Colonic mucosa (tissue), 4 donors: ENCODE measurements around the gene THAP11. TPM values are rescaled to one million over a fixed set of nuclear protein-coding genes. Genes with fewer than 3 reads are reported as not detected.

Experiments
- DNase-seq: peaks from one replicate; pipeline ENCODE4 v3.0.0-alpha.2; 2020
- H3K27ac ChIP-seq: fragments of 200-600 bp; one replicate; pipeline ENCODE4 v1.8.0; 2021
- H3K27me3 ChIP-seq: fragments of 200-600 bp; one replicate; pipeline ENCODE4 v1.8.0; 2021
- H3K36me3 ChIP-seq: fragments of 200-600 bp; one replicate; pipeline ENCODE4 v1.8.0; 2021
- H3K4me1 ChIP-seq: fragments of 200-600 bp; one replicate; pipeline ENCODE4 v1.8.0; 2021; ENCODE audit warnings: mild to moderate bottlenecking
- H3K4me3 ChIP-seq: fragments of 200-600 bp; one replicate; pipeline ENCODE4 v1.8.0; 2021
- H3K9ac ChIP-seq, 2 donors: one replicate each; pipeline ENCODE4 v1.7.0; 2013; ENCODE audit warnings: control low read depth in 2 of 2, low read depth in 2 of 2, low read length in 2 of 2
- H3K9me3 ChIP-seq: fragments of 200-600 bp; one replicate; pipeline ENCODE4 v1.8.0; 2021
- intact Hi-C: fragments of 100-400 bp; cut with DNase I; formaldehyde crosslinking; loops from one replicate; pipeline ENCODE4 v1.14.1; 2022
- total RNA-seq, 2 donors: library from RNA; stranded (reverse); fragmentation: NEBNext Ultra II Directional in 1 of 2; extraction: Animal tissue kit (Norgen Biotek cat#: 25700) in 1 of 2; gene quantifications; one replicate each; pipeline ENCODE4 v1.2.1, GENCODE V29; 2021
- TF ChIP-seq, protein P1 (sequence below): fragments of 200-600 bp; IDR thresholded peaks from one replicate; pipeline ENCODE4 v1.8.0; 2022; ENCODE audit warnings: antibody characterized with exemption, mild to moderate bottlenecking
- donor health status: healthy.
- donor health status: DM: no; HTN: no; CAD: no.
- donor health status: DM: no; HTN: no; CAD: no.

Gene THAP11
- total RNA-seq, 2 donors from 2014 or later: 22.0 to 33.2 TPM

GRCh38 chr16:67865318-67865717 lies 23.2 kb downstream of the THAP11 start:
- no peak overlapping the region for H3K9ac ChIP-seq
- no peak for DNase-seq
- no peaks in the 10 kb centered on the region for H3K27me3 ChIP-seq
- H3K27ac ChIP-seq: no peak overlapping the region
- intact Hi-C loops: loop anchor here (10.0 kb wide), 1 partner anchor 51 kb away; no protein-coding TSS in a partner anchor
- H3K4me1 ChIP-seq: no peaks in the 10 kb centered on the region
- no peak overlapping the region for H3K4me3 ChIP-seq
- TF ChIP-seq, protein P1, sequence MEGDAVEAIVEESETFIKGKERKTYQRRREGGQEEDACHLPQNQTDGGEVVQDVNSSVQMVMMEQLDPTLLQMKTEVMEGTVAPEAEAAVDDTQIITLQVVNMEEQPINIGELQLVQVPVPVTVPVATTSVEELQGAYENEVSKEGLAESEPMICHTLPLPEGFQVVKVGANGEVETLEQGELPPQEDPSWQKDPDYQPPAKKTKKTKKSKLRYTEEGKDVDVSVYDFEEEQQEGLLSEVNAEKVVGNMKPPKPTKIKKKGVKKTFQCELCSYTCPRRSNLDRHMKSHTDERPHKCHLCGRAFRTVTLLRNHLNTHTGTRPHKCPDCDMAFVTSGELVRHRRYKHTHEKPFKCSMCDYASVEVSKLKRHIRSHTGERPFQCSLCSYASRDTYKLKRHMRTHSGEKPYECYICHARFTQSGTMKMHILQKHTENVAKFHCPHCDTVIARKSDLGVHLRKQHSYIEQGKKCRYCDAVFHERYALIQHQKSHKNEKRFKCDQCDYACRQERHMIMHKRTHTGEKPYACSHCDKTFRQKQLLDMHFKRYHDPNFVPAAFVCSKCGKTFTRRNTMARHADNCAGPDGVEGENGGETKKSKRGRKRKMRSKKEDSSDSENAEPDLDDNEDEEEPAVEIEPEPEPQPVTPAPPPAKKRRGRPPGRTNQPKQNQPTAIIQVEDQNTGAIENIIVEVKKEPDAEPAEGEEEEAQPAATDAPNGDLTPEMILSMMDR: peak; percentile 23
- H3K9me3 ChIP-seq: no peaks in the 10 kb centered on the region
- H3K36me3 ChIP-seq: no peaks in the 10 kb centered on the region

DNA sequence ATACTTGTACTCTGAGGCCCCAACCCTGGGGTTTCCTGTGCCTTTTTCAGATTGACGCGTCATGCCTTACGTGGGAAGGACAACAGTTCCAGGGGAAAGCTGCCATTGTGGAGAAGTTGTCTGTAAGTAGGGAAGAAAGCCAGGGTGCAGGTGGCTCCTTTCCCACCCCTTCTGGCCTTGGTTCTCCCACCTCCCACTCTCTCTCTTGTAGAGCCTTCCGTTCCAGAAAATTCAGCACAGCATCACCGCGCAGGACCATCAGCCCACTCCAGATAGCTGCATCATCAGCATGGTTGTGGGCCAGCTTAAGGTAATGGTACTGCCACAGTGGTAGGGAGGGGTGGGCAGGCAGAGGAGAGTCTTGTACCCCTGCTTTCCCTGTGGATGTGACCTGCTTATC lies 26.2 kb downstream of the THAP11 start:
- Histone ChIP-seq H3K36me3 (no peaks in the 10 kb centered on the region), H3K4me1 (peaks cover 3% of the 10 kb centered on the region), H3K9me3 (no peaks in the 10 kb centered on the region), H3K9ac (no peak overlapping the region), H3K27ac (no peak overlapping the region), H3K27me3 (no peaks in the 10 kb centered on the region), H3K4me3 (no peak overlapping the region)
- TF ChIP-seq, protein P1: no peak
- DNase-seq: no peak
- intact Hi-C loops: loop anchor here (10.0 kb wide), 1 partner anchor 53 kb away; no protein-coding TSS in a partner anchor

DNA sequence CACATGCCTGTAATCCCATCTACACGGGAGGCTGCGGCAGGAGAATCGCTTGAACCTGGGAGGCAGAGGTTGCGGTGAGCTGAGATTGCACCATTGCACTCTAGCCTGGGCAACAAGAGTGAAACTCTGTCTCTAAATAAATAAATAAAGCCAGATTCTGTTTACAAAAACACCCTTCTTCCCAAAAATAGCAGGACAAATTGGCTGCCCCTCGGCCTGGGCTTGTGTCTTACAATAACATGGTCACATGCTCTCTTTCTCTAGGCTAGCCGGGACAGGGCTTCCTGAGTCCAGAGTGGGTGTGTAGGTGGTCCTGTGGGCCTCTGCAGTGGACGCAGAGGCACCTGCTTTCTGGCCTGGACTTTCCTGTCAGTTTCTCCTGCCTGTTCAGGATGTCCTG lies 27.5 kb downstream of the THAP11 start:
- TF ChIP-seq, protein P1: no peak
- no peaks in the 10 kb centered on the region for H3K27me3 ChIP-seq
- no peak for DNase-seq
- H3K9ac ChIP-seq: no peak overlapping the region
- H3K4me3 ChIP-seq: no peak overlapping the region
- H3K36me3 ChIP-seq: no peaks in the 10 kb centered on the region
- no peaks in the 10 kb centered on the region for H3K9me3 ChIP-seq
- H3K27ac ChIP-seq: no peak overlapping the region
- peaks cover 12% of the 10 kb centered on the region for H3K4me1 ChIP-seq
- intact Hi-C loops: loop anchor here (10.0 kb wide), 1 partner anchor 55 kb away; no protein-coding TSS in a partner anchor

DNA sequence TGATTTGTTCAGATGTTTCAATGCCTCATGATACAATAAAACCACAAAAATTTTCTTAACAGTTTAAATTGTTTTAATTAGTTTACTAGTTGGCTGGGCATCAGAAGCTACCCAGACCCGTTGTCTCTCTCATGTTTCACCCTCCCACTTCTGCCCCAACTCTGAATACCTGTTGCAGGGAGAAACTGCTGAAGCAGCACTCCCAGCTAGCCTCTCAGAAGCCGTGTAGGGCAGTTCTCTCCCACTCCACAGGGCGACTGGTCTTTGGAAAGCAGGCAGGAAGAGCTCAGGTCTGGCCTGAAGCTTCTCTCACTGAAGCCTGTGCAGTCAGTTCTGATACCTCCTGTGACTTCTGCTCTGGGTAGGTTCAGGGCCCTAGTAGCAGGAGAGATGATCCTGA lies 29.1 kb downstream of the THAP11 start:
- H3K9me3 ChIP-seq: no peaks in the 10 kb centered on the region
- no peaks in the 10 kb centered on the region for H3K36me3 ChIP-seq
- no peak for DNase-seq
- no peaks in the 10 kb centered on the region for H3K27me3 ChIP-seq
- no peak overlapping the region for H3K27ac ChIP-seq
- H3K4me1 ChIP-seq: peaks cover 14% of the 10 kb centered on the region
- intact Hi-C loops: no loop called here
- no peak overlapping the region for H3K9ac ChIP-seq
- TF ChIP-seq, protein P1: no peak
- no peak overlapping the region for H3K4me3 ChIP-seq

DNA sequence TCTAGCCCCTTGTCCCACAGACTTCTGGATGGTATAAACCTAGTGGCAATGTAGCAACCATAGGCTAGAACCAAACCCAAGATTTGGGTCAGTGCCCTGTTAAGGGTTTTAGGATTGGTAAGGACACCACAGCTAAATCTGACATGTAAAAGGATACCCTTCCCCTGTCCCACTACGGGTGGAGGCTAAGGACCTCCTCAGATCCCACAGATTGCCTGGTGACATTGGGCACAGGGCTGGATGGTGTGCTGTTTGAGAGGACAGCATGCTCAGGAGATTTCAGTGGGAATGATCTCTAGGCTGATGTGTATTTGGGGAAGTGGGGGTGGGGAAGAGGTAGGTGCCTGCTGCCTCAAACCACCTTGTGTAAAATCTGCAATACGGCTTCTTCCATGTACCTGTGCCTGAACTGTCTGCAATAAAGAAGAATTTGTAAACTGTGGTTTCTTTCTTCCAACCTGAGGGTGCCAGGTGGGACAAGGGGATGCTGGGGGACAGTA lies 30.1 kb downstream of the THAP11 start:
- H3K27me3 ChIP-seq: no peaks in the 10 kb centered on the region
- H3K9me3 ChIP-seq: no peaks in the 10 kb centered on the region
- peaks cover 14% of the 10 kb centered on the region for H3K4me1 ChIP-seq
- peak overlapping the region; percentile 71 for H3K27ac ChIP-seq
- peak overlapping the region; percentile 93 to 97 for H3K9ac ChIP-seq
- TF ChIP-seq, protein P1: no peak
- H3K4me3 ChIP-seq: peak overlapping the region; percentile 100
- DNase-seq: no peak
- H3K36me3 ChIP-seq: peaks cover 9% of the 10 kb centered on the region
- intact Hi-C loops: no loop called here
